ENCODE measurements around the gene TMEM123. TPM values are rescaled to one million over a fixed set of nuclear protein-coding genes. Genes with fewer than 3 reads are reported as not detected.

The TMEM123 gene
- polyA plus RNA-seq, 1 experiment = 200 TPM

DNA sequence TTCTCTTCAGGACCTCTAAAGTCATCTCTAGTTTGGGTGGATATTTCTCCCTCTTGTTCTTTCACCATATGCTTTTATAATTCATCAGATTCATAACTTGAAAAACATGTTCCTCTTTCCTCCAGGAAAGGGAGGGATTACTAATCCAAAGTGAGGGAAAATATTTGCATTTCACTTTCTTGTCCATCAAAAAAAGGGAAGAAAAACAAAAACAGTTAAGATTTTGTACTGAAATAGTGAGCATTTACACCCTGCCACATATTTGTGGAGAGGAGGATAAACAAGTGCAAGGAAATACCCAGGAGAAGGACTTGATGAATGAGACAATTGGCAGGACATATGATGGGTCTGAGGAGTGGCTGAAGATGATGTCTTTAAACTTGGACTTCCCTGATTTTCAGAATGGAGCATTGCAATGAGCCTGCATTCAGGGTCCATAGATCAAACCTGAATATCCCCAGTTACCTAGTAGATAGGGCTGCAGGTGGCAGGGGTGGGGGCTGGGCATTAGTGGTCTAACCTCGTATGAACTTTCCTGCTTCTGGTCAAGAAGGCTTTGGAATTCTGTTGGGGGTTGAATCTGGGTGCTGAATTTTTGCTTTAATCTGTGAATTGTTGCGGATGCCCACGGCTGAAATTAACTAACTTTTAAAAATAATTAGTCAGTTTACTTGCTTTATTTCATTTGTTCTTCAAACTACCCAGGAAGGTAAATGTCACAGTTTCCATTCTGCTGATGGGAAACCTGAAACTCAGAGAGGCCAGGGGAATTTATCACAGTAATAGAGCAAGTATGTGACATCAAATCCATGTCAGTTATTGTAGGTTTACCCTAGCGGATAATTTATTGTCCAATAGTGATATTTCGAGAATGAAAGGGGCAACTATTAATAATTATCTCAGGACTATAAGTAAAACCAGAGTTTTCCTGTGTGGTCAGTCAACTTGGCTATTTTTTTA, 36.9 kb upstream of the TMEM123 start:
- Histone ChIP-seq H3K27me3 (ENCODE audit: control insufficient read depth, insufficient read depth, low read length) (peaks cover 1% of the 10 kb centered on the region; the same call in 1 of the 2 replicates), H3K4me3 (ENCODE audit: low read depth, low read length) (no peak overlapping the region), H3K36me3 (ENCODE audit: control insufficient read depth, insufficient read depth, low read length) (no peaks in the 10 kb centered on the region)
- POLR2A ChIA-PET = no interaction called here
- CTCF ChIA-PET = no interaction called here
- DNase-seq (ENCODE audit: low read depth) = no peak
- TF ChIP-seq, protein P1, sequence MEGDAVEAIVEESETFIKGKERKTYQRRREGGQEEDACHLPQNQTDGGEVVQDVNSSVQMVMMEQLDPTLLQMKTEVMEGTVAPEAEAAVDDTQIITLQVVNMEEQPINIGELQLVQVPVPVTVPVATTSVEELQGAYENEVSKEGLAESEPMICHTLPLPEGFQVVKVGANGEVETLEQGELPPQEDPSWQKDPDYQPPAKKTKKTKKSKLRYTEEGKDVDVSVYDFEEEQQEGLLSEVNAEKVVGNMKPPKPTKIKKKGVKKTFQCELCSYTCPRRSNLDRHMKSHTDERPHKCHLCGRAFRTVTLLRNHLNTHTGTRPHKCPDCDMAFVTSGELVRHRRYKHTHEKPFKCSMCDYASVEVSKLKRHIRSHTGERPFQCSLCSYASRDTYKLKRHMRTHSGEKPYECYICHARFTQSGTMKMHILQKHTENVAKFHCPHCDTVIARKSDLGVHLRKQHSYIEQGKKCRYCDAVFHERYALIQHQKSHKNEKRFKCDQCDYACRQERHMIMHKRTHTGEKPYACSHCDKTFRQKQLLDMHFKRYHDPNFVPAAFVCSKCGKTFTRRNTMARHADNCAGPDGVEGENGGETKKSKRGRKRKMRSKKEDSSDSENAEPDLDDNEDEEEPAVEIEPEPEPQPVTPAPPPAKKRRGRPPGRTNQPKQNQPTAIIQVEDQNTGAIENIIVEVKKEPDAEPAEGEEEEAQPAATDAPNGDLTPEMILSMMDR (IDR thresholded peaks at IDR 0.05; ENCODE audit: insufficient read depth, low read depth, low read length) = no peak

DNA sequence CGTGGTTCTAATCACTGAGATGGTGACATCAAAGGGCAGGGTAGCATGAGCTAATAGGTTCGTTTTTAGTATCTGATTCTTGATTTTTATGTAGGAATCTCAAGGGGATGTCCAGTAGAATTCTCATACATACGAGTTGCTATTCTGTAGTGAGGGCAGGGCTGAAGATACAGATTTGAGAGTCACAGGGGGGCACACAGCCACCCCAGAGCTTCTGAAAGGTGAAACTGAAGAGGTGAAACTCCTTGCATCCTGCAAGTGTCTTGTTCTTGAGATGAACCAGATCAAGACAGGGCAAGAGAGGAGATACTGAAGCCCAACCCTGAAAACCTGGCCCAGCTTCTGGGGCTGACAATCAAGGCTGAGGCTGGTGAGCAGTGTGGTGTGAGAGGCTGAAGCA, 35.6 kb upstream of the TMEM123 start:
- ChIA-PET POLR2A (no interaction called here), CTCF (interaction anchor here (0.6 to 0.9 kb wide), 2 partner anchors 79 to 147 kb away, joined by 3 read pairs; no protein-coding TSS in a partner anchor)
- TF ChIP-seq, protein P1 (IDR thresholded peaks at IDR 0.05; ENCODE audit: insufficient read depth, low read depth, low read length) = no peak
- Histone ChIP-seq H3K4me3 (ENCODE audit: low read depth, low read length) (no peak overlapping the region), H3K36me3 (ENCODE audit: control insufficient read depth, insufficient read depth, low read length) (no peaks in the 10 kb centered on the region), H3K27me3 (ENCODE audit: control insufficient read depth, insufficient read depth, low read length) (peaks cover 3% of the 10 kb centered on the region)
- DNase-seq (ENCODE audit: low read depth) = no peak

DNA sequence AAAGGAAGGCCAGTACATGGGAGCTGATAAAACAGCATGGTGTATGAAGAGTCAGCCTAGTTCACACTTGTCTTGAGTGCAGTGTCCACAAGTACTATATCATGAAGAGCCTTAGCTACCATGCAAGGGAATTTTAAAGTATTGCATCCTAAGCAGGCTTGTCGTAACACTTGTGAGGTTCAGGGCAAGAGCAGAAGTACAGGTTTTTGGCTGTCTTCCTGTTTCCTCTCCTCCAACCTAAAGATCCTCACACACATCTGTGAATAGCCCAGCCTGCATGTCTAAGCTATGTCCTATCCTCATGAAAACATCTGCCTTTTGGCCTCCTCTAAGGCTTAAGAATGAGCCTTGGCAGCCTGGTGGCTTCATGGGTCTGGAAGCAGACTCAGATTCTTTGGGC, 34.6 kb upstream of the TMEM123 start:
- Histone ChIP-seq H3K4me3 (ENCODE audit: low read depth, low read length) (no peak overlapping the region), H3K27me3 (ENCODE audit: control insufficient read depth, insufficient read depth, low read length) (peaks cover 3% of the 10 kb centered on the region), H3K36me3 (ENCODE audit: control insufficient read depth, insufficient read depth, low read length) (no peaks in the 10 kb centered on the region)
- TF ChIP-seq, protein P1 (IDR thresholded peaks at IDR 0.05; ENCODE audit: insufficient read depth, low read depth, low read length) = no peak
- ChIA-PET POLR2A (no interaction called here), CTCF (interaction anchor here (0.7 to 1.0 kb wide), 4 partner anchors 9 to 146 kb away, joined by 3 to 5 read pairs (median 3); no protein-coding TSS in a partner anchor)
- no peak for DNase-seq (ENCODE audit: low read depth)

DNA sequence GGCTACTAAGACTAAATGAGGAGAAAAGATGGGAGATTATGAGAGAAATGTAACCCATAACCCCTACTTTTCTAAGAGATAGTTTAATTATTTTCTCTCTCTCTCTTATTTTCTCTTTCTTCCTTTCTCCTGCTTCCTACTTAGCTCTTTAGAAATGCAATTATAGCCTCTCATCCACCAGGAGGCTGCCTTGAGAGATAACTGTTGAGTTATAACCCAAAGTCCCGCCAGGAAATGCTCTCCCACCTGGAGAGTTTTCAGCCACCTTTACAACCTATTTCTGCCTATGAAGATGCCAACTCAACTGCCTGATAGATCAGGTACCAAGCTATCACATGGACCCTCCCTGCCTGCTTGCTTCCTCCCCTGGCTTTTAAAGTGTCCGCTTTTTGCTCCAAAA, 34.0 kb upstream of the TMEM123 start:
- POLR2A ChIA-PET = no interaction called here
- CTCF ChIA-PET = interaction anchor here (0.9 to 1.0 kb wide), 2 partner anchors 10 to 96 kb away, joined by 3 read pairs; no protein-coding TSS in a partner anchor
- TF ChIP-seq, protein P1 (IDR thresholded peaks at IDR 0.05; ENCODE audit: insufficient read depth, low read depth, low read length) = no peak
- Histone ChIP-seq H3K36me3 (ENCODE audit: control insufficient read depth, insufficient read depth, low read length) (no peaks in the 10 kb centered on the region), H3K4me3 (ENCODE audit: low read depth, low read length) (no peak overlapping the region), H3K27me3 (ENCODE audit: control insufficient read depth, insufficient read depth, low read length) (peaks cover 3% of the 10 kb centered on the region)
- no peak for DNase-seq (ENCODE audit: low read depth)

DNA sequence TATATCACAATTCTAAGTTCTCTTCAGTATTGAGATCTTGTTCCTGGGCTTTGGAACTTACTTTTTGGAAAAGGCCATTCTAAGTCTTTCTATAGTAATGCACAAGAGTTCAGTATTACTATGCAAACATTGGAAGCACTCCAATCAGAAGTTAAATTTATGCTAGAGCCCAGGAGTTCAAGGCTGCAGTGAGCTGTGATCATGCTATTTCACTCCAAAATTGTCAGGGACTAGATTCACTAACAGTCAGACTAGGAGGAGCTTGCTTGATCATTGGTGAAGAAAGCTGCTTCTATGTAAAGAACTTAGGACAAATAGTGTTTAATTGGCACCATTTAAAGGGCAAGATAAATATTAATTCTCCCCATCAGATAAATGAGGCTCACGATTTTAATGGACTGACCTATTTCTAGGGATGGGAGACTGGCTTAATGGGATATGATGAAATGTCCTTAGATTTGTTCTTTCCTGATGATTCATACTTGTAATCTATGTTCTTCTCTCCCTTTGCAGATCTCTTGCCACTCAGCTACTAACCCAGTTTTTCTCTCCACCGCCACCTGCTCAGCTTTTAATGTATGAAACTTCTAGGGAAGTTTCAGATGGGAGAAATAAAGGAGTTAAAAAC, 32.6 kb upstream of the TMEM123 start:
- DNase-seq (ENCODE audit: low read depth) = no peak

More for the DNA sequence above, 32.6 kb upstream of the TMEM123 start:
- POLR2A ChIA-PET = no interaction called here
- TF ChIP-seq, protein P1 (IDR thresholded peaks at IDR 0.05; ENCODE audit: insufficient read depth, low read depth, low read length) = no peak
- CTCF ChIA-PET = interaction anchor here (1.0 kb wide), 2 partner anchors 94 to 121 kb away, joined by 3 read pairs; no protein-coding TSS in a partner anchor
- no peaks in the 10 kb centered on the region for H3K36me3 ChIP-seq (ENCODE audit: control insufficient read depth, insufficient read depth, low read length)
- H3K27me3 ChIP-seq (ENCODE audit: control insufficient read depth, insufficient read depth, low read length) = peaks cover 3% of the 10 kb centered on the region
- H3K4me3 ChIP-seq (ENCODE audit: low read depth, low read length) = no peak overlapping the region

Measured in BJ (cell line).